Ishikawa (cell line): ENCODE measurements around the gene SLC45A1.

Source experiments
- CEBPB ChIP-seq: IDR thresholded peaks from 2 replicates; pipeline ENCODE4 v1.6.1; 2012
- CREB1 ChIP-seq: IDR thresholded peaks from 2 replicates; pipeline ENCODE4 v1.6.1; 2012; ENCODE audit warnings: low read depth
- EGR1 ChIP-seq: IDR thresholded peaks from 2 replicates; pipeline ENCODE4 v1.6.1; 2012
- FOXM1 ChIP-seq: IDR thresholded peaks from 2 replicates; pipeline ENCODE4 v1.6.1; 2012; ENCODE audit warnings: low read depth, borderline replicate concordance
- MAX ChIP-seq: IDR thresholded peaks from 2 replicates; pipeline ENCODE4 v1.6.1; 2012
- REST ChIP-seq: IDR thresholded peaks from 2 replicates; pipeline ENCODE4 v1.6.1; 2012; ENCODE audit warnings: low read depth, mild to moderate bottlenecking
- TAF1 ChIP-seq: IDR thresholded peaks from 2 replicates; pipeline ENCODE4 v1.6.1; 2012; ENCODE audit warnings: low read depth, mild to moderate bottlenecking
- YY1 ChIP-seq: IDR thresholded peaks from 2 replicates; pipeline ENCODE4 v1.6.1; 2012; ENCODE audit warnings: low read depth

- TF ChIP-seq REST = no peak
- no peak for TF ChIP-seq MAX
- TF ChIP-seq EGR1 = no peak
- no peak for TF ChIP-seq CREB1
- no peak for TF ChIP-seq TAF1
- TF ChIP-seq FOXM1 = no peak
- TF ChIP-seq YY1 = no peak
- TF ChIP-seq CEBPB = no peak
Observed at GRCh38 chr1:8342325-8342724, 24.4 kb downstream of the SLC45A1 start.
